Measurements from ENCODE around the gene IAH1.
"Not testable (repeated sequence)": the region's sequence is repeated elsewhere in the genome, so short reads cannot be mapped to it uniquely, and the experiment has no call there.

IAH1 gene

DNA sequence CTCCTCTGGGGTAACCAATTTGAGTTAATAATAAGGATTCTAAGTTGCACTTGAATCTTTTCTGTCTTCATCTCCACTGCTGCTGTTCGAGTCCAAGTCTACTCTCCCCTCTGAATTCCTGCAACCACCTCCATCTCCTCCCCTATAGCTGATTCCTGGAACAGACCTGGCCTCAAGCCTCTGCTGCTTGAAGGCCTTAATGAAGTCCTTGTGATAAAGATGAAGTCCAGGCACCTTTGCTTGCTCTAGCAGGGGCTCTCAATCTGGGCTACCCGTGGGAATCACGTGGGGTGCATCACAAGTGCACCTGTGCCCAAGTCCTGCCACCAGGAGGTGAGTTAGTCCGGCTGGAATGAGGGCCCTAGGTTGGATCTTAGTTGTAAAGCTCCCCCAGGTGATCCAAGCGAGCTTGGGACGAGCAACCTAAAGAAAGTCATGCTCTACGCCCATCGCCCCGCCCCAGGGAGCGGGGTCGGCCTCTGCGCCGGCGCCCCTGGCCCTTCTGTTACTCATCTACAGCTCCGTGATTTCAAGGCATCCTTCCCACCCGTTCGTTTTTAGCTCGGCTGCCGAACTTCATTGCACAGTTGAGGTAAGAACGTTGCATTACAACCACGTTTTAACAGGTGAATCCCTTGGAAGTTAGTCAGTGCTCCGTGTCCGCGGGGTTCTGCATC, 905 bp upstream of the IAH1 start:
- FAIRE-seq: no peak

DNA sequence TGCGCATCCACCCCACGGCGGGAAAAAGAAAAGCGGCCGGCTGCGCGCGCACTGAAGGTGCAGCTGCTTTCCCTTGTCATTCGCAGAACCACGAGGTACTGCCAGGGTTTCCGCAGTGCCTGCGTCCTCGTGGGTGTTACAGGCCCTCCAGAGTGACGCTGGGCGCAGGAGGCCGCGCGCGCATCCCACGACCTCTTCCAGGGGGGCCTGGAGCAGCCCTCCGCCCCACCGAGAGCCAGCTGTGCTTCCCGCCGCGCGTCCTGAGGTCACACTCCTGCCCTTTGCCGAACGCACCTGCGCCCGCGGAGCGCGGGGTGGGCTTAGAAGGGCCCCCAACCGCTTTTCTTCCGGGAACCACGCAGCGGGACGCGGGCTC, 378 bp upstream of the IAH1 start:
- no peak for FAIRE-seq

DNA sequence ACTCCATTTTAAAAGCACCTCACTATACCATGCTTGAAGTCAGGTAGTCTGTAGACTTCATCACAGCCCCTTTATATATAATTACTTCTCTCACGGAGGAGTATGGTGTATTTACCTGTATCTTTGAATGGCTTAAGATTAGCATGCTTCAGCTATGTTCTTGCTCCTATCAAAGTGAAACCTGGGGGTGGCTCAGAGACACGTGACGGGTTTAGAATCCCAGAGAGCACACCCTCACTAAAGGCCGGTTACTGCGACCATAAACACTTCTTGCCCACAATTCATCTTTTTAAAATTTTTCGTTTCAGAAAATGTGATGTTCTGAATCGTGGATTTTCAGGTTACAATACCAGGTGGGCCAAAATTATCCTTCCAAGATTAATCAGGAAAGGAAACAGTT, 3.6 kb downstream of the IAH1 start:
- no peak for FAIRE-seq

DNA sequence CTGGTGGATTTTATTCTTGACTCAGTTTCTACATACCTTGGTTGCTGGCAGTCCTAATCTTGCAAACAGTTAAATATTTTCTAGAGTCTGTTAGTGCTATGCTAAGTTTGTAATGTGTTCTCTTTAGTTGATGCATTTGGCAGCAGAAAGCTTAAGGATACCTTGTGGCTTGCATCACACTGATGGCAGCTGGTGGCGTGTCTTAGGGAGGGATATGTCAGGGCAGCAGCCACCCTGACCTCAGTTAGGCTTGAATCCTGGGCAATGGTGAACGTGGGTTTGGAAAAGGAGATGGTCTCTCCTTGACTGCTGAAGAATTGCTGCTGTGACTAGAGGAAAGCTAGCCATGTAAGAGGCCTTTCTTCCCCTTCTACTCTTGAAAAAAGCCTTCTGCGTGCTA, 4.2 kb downstream of the IAH1 start:
- FAIRE-seq: no peak

DNA sequence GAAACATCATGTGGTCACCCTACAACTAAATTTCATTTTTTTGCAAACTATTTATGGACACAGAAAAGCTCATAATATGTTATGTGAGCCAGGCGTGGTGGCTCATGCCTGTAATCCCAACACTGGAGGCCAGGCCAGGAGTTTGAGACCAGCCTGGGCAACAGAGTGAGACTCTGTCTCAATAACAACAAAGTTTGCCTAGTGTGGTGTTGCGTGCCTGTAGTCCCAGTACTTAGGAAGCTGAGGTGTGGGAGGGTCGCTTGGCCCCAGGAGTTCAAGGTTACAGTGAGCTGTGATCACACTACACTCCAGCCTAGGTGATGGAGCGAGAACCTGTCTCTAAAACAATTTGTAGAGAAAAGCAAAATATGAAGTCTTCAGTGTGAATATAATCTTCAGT, 5.8 kb downstream of the IAH1 start:
- FAIRE-seq: no peak

DNA sequence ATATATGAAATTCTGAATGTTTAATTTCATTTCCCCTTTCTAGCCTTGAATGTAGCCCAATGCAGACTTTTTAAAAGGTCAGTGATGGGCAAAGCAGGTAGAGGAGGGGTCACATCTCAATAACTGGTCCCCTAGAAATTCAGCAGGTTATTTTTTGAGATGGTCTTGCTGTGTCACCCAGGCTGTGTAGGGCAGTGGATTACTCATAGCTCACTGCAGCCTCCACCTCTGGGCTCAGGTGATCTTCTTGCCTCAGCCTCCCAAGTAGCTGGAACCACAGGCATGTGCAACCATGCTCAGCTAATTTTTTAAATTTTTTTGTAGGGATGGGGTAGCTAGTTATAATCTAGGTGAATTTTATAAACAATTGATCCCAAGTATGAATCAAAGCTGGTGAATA, 8.8 kb downstream of the IAH1 start:
- no peak for FAIRE-seq

DNA sequence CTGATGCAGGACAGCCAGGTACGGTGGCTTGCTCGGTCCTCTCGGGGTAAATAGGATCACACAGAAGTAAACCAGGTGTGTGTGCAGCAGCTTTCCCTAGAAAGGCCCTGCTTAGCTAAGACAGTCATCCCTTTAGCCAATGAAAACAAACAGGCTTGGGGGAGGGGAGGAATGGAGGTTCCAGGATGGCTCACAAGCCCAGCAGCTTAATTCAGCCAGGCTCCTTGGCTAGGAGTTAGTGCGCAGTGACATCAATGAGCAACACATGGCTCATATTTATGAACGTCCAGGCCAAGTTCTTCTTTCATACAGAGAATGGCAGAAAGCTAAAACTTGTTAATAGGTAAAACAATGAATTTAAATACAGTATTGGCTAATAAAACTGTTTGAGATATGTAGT, 10.2 kb downstream of the IAH1 start:
- FAIRE-seq: no peak

DNA sequence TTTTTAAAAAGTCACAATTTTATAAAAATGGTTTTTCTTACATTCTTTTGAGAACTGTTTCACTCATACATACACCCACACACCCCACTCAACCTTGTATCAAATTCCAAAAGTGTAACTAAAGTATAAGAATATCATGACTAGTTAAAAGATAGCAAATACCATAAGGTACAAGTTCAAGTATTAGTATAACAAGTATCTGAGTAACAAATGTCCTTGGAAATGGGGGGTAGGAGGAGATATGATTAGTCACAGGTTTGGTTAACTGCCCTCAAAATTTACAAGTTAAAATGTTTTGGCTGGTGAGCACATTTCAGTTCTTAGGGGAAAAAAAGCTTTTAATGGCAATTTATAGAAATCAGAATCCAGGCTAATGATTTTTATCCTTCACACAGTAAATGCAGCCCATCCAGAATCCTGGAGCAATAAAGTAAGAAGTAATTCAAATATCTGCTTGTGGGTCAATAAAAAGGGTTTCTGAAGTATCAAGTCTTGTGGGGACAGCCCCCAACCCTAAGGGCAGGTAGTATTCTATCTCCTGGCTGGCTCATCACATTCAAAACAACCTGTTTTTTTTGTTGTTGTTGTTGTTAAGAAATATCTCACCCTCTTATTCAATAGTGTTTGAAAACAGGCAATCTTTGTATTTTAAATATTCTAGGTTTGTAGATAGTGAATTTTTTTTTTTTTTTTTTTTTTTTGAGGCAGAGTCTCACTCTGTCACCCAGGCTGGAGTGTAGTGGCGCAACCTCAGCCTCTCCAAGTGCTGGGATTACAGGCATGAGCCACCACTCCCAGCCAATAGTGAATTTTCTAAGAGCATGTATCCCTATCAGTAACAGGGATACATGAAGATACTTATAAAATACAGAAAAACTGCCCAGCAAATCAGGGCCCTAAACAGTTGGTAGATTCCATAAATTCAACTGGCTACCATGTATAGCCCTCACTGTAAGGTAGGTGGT, 14.5 kb downstream of the IAH1 start:
- no peak for FAIRE-seq

DNA sequence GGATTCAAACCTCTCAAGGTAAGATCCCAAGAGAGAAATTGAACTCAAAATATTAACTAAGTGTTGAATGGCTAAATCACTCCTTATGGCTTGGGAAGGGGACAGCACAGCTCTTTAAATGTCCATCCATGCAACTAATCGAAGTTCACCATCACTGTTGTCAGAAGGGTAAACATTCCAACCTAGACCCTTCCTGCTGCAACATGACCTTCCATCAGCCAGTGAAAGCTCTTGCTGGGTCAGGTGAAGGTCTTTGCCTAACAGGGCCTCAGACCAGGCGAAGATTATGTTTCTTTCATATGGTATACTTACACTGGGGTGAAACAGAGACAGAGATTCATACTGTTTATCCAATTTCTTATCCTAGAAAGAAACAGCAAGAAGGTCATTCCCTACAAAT, 16.4 kb downstream of the IAH1 start:
- FAIRE-seq: no peak

DNA sequence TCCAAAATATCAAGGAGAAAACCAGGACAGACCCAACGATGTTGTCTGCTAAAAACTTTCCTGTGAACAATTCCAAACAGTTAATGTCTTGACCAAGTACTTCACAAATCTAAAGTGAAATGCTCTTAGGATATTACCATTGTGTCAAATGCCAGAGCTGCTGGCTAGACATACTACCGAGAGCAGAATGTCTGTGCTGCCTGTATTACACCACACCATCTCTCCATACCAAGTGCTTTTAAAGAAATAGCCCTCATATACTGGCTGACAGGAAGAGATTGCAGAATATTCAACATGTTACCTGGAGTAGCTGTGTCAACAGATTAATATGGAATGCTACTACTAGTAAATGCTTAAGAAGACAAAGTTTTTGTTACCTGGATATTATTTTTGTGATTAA, 18.6 kb downstream of the IAH1 start:
- no peak for FAIRE-seq

DNA sequence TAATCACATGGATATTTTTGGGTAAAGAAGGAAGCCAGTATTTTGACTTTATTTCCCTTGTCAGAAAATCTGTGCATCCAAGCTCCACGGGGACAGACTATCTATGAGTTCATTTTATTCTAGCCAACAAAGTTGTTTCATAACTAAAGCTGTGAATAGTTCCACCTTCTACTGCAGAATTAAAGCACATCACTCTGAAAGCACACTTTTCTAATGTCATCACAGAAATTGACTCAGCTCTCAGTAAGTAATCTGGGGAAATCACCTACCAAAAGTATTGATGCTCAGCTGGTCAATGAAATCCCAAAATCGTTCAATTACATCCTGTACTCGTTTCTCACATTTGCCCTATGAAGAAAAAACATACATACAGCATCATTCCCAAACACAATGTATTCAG, 19.1 kb downstream of the IAH1 start:
- no peak for FAIRE-seq

DNA sequence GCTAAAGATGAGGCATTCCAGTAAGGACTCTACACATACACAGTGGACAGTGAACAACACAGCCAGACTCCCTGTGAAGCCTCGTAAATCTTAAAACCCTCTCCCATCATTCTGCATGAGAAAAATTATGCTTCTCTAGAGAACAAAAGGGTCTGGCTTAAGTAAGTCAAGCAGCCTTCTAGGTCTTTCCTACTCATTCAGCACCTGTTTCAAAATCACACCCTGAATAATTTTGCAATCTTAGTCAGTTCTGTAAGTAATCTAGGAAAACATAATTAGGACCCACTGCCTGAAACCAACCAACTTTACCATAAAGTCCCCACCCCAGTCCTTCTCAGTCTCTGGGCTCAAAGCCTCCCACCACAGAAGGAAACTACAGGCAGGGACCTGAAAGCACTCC, 19.7 kb downstream of the IAH1 start:
- no peak for FAIRE-seq

DNA sequence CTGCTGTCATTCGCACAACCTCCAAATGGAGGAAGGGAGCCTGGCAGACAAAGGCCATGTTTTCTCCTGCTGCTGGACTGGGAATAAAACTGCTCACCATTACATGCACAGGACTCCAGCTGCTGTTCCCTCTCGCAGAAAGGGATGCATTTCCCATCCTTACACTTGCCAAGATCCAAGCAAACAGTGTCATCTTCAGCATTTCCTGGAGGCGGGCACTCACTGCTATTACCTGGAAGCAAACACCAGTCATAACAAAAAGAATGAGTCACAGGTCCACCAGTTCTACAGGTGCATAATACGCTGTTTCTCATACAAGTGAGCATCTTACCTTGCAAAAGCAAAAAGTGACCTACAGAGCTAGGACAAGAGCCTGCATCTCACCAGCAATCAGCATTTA, 22.7 kb downstream of the IAH1 start:
- FAIRE-seq: no peak

DNA sequence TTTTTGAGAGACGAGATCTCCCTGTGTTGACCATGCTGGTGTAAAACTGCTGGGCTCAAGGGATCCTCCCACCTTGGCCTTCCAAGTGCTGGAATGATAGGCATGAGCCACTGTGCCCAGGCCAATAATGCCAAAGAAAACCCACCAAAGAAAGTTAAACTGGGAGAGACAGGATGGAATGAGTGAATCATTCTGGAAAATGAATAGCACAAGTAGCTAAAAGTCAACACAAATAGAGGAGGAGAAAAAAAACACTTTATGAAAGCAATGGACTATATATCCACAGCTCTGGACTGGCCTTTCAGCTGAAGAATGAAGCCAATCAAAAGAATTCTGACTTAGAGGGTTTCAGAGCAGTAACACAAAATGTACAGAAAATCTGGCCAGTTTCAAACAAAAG, 23.9 kb downstream of the IAH1 start:
- FAIRE-seq: no peak

DNA sequence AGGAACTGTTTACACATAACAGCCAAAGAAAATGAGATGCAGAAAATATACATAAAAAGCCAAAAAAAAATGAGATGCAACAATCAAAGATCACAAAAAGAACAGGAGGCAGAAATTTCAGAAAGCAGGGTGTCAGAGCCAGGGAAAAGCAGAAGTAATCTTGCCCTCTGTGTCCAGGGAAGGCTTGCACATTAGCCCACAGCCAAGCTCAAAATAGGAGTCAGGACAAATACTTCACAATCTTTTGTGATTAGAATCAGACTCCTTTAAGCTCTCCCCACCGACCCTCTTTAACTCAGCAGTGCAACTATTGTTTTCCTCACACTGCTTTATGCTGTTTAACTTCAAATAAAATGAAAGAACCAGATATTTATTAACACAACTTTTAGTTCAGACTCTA, 34.6 kb downstream of the IAH1 start:
- no peak for FAIRE-seq

DNA sequence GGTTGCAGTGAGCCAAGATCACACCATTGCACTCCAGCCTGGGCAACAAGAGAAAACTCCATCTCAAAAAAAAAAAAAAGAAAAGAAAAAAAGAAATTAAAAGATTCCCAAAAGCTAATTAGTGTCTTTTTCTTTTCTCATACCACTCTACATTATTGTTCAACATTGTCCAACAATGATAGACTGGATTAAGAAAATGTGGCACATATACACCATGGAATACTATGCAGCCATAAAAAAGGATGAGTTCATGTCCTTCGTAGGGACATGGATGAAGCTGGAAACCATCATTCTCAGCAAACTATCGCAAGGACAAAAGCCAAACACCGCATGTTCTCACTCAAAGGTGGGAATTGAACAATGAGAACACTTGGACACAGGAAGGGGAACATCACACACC, 39.6 kb downstream of the IAH1 start:
- FAIRE-seq: not testable (repeated sequence)

DNA sequence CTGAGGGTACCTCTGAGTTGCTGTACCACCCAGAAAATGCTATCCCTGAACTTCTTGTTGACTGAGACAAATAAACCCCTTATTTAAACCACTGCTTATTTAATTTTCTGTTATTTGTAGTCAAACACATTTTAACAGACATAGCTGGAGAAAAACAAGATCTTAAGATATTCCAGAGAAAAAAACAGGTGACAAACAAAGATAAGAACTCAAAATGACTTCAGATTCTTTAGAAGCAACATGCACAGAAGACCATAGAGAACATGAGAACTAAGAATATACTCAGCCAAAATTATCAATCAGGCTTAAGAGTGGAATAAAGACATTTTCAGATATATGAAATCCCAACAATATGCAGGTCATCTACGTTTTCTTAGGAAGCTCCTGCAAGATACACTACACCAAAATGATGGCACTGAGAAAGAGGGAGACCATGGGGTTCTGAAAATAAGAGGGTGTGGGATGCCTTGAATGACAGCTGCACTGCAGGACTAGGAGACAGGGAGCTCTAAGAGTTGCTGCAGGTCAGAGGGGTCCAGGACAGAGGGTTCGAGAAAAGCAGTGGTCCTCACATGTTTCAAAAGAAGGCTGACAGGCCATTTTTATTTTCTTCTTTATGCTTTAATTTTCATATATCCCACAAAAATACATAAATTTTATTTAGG, 42.9 kb downstream of the IAH1 start:
- FAIRE-seq: no peak

DNA sequence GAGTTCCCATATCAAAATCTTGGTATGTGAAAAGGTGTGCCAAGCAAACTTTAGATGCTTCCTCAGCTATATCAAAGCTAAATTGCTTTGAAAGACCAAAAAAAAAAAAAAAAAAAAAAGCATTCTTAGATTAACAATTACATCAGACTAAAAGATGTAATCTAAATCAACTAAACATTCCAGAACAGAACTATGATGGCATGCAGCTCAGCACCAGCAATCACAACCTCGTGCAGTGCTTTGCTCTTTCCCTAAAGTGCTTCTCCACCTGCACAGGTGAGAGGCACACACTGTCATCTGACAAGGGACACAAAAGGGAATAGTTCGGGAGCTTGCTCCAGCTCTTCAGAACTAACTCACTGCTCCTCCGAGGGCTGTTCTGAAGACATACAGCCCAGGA, 43.8 kb downstream of the IAH1 start:
- FAIRE-seq: no peak

DNA sequence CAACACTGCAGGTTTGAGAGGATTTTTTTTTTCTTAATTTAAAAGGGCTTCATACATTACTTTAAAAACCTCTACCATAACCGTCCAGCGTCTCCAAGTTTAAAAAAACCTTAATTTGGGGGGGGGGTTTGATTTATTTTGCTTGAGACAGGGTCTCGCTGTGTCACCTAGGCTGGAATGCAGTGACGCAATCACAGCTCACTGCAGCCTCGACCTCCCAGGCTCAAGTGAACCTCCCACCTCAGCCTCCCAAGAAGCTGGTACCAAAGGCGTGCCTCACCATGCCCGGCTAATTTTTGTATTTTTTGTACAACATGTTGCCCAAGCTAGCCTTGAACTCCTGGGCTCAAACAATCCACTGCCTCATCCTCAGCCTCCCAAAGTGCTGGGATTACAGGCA, 44.4 kb downstream of the IAH1 start:
- no peak for FAIRE-seq

DNA sequence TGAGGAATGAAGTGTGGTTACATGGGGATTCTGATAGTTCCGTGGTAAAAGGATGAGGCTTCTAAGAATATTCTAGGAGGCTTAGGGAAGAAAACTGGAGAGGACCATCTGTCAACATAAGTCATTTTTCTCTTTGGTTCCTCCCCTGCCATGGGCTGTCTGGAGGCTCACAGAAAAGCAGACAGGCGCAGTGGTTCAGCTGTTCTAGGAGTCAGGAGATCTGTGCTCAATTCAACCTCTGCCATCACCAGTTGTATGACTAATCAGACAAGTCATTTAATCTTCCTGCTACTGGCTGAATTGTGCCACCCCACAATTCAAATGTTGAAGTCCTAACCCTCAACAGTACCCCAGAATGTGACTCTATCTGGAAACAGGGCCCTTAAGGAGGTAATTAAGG, 44.9 kb downstream of the IAH1 start:
- no peak for FAIRE-seq

DNA sequence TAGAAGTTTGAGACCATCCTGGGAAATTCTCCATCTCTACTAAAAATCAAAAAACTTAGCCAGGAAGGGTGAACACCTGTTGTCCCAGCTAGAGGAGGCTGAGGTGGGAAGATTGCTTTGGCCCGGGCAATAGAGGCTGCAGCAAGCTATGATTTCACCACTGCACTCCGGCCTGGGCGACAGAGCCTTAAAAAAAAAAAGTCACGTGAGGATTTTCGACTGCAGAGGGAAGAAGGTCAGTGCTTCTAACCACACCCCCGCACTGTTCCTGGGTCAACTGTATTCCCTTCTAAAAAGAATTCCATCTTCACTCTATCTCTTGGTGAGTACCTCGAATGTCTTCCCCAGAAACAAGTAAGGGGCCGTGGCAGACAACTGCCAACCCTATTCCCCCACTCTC, 49.9 kb downstream of the IAH1 start:
- FAIRE-seq: no peak

DNA sequence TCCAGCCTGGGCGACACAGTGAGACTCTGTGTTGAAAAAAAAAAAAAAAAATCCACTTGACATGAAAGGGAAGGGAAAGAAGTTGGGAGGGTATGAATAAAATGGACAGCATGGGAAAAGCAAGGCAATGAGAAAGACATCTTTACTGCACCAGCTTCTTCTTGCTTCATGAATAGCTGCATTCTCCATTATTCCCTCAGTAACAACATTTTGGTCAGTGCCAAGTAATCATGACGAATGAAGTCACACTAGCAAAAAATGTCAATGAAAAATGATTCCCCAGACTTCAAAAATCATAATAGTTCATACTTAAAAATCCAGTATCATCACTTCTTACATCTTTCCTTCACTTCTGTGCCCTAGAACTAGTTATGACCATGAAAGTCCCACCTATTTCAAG, 50.9 kb downstream of the IAH1 start:
- no peak for FAIRE-seq

DNA sequence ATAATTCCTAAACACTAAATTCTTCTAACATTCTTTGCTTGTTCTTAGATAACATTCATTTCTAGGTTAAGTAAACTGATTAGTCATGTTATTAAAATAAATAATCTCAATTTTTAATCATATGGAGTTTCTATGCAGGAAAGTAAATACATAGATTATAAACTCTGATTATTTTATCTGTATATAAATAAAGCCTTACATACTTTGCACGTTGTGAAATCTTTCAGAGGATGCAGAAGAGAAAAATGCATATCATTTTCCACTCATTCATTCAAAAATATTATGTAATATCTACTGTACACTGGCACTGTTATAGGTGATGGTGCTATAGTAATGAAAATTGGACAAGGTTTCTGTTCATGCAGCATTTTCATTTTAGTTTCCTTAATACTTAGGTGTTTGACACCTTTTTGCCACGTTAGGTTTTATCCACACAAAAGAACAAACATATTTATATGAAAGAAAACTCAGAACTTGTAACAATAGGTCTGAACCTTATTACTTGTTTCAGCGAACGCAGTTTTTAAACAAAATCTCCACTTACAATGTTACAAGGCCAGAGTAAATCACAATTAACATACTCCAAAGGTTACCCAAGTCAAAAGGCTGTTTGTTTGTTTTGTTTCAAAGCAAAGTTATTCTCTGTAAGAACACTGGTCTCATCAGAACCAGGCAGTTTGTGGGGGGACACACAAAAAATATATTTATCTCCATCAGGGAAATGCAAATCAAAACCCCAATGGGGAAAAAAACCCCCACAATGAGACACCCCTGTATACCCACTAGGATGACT, 53.8 kb downstream of the IAH1 start:
- FAIRE-seq: peak; percentile 14
